HG02852 (cell line): ENCODE results near the gene SLC27A2.

ENCODE experiments used
- ATAC-seq: cut with Tn5 transposase; IDR thresholded peaks from one replicate; pipeline ENCODE4 v1.9.1; 2021; ENCODE audit warnings: mild to moderate bottlenecking, moderate library complexity; ENCODE audit not compliant: unreplicated experiment

The SLC27A2 gene

DNA sequence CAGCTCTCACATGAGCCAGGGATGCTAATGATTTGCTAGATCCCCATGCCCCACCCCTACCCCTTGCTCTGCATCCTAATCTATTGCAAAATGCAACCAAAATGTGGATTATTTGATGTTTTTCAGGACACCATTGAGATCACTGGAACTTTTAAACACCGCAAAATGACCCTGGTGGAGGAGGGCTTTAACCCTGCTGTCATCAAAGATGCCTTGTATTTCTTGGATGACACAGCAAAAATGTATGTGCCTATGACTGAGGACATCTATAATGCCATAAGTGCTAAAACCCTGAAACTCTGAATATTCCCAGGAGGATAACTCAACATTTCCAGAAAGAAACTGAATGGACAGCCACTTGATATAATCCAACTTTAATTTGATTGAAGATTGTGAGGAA is 53.8 kb downstream of the SLC27A2 start:
- no peak for ATAC-seq

DNA sequence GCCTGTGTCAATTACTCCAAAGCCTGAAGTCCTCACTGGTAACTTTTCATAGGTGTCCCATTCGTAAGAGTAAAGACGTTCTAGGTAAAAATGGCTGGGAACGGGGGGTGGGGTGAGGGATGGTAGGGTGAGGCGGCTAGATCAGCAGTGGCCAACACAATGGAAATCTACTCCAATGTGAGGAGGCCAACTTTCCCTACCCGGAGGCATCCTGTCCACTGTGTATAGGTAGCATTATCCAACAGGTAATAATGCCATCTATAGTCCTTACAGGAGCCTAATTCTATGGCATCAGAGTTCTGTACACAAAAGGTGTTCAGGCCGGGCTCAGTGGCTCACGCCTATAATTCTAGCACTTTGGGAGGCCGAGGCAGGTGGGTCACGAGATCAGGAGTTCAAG is 54.4 kb downstream of the SLC27A2 start:
- ATAC-seq = no peak

DNA sequence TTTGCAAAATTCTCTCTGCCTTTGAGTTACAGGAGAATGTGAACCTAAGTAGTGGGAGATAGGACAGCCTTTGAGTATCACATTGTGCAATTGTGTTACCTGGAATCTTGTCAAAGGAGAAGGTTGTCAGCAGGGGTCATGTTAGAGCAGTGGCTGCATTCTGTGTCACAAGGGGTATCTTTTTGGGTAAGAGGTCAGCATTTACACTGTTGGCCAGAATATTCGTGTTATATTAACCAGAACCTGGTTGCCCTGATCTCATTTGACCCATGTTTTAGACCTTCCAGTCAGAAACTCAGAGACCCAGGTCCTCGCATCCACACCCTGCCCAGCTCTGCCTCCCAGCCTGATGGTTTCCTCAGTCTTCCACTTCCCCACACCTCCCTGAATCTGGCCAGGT is 56.3 kb downstream of the SLC27A2 start:
- ATAC-seq = no peak

DNA sequence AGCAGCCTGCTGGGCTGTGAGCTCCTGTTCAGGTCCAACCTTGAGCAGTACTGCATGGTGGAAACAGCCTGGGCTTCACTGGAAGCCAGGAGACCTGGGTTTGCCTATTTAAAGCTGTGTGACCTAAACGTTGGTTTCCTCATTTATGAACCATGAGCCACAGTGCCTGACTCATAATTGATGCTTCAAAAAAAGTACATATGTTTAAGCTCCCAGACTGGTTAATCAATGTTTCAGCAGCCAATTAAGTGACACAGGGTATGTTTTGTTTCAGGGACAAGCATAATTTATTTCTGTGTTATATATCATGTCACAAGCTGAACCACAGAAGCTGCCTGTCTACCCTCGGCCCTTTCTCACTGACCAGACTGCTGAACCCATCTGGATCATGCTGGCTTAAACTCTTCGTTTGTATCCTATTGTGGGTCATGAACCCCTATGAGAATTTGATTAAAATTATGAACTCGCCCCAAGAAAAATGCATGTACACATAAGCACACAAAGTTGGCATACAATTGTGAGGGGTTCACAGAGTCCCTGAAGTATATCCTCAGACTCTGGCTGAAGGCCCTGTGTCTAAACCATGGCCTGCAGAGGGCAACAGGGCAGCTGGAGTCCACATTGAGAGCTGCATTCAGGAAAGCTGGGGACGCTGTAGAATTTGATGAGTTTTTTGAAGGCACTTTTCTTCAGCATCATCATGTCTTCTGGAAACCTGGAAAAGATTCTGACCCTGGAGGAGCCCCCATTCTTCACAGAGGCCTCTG is 59.9 kb downstream of the SLC27A2 start:
- no peak for ATAC-seq

DNA sequence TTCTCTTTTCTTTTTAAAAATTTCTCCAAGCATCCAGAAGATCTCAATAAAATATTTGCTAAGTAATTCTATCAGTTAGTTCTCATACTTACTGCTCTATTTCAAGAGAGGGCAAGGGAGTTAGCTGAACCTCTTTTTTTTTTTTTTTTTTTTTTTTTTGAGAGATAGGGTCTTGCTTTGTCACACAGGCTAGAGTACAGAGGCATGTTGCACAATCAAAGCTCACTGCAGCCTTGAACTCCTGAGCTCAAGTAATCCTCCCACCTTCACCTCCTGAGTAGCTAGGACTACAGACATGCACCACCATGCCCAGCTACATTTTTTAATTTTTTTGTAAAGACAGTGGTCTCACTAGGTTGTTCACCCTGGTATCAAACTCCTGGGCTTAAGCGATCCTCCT is 62.2 kb downstream of the SLC27A2 start:
- ATAC-seq = no peak

DNA sequence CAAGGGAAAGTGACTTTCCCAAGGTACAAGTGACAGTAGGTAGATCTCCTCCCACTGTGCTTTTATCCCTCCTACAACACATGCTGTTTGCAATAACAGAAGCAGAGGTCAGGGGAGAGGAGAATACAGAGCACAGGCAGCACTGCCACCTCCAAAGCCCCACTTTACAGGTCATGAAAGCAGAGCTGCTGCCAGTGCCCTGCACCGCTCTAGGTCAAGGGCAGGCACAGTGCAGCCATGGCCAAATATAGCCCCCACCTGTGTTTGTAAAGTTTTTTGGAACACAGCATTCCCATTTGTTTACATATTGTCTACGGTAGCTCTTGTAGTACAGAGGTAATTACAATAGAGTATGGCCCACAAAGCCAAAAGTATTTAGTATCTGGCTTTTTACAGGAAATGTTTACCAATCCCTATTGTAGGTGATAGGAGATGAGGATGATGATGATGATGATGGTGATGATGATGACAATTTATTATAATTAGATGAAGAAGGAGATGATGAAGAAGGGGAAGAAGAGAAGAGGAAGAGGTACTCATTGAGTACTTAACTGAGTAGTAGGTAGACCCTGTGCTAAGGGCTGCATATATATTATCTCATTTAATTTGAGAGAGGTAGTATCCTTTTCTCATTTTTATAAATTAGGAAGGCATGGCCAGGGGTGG is 63.1 kb downstream of the SLC27A2 start:
- ATAC-seq = no peak

DNA sequence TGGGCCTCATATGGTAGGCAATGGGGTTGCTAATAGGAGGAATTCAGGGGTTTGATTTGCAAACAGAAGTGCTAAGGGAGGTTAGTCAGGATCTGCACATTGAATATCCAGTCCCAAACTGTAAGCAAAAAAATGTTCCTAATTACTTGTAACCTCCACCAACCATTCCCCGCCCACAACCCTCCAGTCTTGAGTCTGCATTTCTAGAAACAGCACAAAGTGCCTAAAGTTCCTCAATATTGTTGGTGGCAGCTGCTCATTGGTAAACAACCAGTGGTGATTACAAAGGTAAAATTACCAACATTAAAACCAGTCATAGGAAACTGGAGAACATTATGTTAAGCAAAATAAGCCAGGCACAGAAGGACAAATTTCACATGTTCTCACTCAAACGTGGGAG is 64.6 kb downstream of the SLC27A2 start:
- ATAC-seq = no peak

DNA sequence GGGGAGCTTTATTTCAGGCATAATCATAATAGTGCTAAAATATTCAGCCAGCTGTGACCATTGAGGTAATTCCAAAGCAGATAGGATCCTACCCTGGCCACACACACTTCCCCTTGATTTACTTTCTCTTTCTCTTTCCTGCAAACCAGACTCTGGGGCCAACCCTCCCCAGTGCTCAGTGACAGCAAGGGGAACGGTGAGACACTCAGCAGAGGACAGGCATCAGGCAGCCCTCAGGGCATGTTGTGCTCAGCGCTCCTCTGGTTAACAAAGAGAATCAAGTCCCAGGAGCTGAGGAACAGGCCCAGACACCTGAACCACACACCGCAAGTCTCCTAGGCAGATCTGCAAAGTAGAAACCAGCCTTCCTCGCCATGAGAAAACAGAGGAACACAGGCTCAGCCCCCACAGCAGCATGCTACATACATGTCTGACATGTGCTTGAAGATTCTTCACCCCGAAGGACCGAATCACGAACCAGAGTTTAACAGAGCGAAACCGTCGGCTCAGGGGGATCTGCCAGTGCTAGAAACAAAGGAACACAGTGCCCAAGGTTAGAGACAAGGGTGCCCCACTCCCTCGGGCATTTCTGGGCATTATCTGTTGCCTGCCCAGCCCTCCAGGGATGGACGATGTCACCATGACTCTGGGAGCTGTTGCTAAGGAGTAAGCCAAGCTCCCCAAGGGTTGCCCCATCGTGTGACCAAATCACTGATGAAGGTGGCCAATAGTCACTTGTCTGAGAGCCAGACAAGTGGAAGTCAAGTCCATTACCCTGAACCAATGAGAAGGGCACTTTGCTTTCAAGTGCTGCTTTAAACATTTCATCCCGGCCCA is 66.0 kb downstream of the SLC27A2 start:
- peak; percentile 99 for ATAC-seq

DNA sequence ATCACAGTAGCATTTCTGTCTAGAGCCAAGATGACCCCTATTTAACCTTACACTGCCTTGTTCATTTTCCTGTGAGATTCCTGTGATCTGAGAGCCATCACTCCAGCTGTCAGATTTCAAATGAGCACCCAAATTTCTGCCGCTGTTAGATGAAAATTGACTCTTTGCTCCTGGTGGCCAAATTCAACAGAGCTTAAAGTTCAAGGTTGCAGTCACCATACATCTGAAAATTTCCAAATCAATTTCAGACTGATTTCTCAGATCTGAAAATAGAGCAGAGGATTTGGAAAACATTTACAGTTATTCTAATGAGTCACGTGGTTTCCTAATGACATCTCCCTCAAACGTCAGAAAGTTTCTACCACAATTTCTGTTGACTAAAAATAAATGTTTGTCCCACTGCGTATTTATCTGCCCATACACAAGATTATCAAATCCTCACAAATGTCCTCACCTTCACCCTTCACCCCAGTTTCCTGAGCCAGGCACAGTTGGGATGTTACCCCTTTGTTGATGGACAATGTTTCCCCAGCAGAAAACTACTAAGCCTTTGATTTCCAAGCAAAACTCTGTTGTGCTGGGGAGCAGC is 67.1 kb downstream of the SLC27A2 start:
- ATAC-seq = no peak

DNA sequence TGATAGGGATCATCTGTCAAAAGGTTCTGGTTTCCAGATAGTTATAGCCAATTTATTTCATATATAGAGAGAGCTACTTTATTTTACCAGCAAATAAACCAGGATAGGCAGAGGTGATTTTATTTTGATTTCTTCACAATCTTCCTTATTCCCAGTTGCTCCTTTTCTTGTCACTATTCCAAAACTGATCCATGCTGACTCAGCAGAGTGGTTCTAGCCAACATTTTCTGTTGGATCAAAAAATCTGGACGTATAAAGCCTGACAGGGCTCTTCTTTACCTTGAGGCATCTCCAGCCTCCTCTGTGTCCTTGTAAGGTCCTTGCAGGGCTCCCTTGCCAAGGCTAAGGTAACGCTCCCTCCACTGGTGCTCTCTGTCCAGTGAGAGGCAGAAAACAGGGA is 67.7 kb downstream of the SLC27A2 start:
- ATAC-seq = no peak

DNA sequence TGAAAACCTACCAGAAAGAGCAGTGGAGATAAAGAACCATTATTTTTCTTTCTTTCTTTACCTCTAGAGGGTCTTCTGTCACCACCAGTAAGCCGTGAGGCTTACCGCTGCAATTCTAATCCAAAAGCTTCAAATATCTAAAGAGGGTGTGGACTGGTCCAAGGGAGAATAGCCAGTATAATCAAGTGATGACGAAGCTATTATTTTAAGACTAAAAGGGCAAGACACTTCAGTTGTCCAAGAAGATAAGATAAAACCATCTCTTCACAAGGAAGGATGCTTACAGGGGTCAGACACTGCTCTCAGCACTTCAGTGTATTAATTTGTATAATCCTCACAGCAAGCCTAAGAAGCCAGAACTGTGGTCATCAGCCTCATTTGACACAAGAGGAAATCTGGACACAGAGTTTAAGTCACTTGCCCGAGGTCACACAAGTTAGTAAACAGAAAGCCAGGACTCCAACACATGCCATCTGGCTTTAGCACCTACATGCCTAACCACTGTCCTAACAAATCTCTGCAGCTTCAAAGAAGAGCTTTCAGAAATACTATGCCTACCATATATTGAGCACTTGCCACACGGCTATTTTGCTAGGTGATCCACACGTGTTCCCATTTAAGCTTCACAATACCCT is 68.9 kb downstream of the SLC27A2 start:
- no peak for ATAC-seq

DNA sequence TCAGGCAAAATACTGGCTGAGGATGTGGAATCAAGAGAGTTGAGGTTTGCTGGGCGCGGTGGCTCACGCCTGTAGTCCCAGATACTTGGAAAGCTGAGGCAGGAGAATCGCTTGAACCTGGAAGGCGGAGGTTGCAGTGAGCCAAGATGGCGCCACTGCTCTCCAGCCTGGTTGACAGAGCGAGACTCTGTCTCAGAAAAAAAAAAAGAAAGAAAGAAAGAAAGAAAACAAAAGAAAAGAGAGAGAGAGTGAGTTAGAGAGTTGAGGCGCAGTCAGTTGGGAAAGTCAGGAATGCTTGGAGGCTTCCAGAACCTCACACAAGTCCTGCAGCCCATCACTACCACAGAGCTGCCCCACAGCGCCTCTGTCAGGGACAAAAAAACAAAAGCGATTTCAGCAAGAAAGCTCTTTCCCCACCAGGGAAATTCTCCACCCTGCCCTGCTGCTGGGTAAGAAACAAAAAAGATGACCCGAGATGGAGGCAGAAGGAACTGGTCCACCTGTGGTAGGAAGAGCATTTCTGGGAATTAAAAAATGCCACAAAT is 69.7 kb downstream of the SLC27A2 start:
- ATAC-seq = no peak

DNA sequence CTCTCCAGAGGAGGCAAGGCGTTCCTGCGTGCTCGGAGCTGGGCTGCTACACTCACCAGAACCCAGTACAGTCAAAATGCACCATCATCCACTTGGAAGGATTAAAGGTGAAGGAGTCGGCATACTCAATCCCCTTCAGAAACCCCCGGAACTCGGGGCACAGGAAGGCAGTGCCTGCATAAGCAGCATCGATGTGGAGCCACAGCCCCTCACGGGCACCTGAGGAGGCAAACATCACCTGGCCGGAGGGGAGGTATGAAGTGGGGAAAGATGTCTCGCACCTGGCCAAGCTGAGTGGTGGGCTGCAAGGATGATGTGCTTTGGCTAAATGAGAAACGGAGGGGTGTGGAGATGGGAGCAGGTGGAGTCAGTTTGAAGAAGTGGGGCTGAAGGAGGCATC is 70.6 kb downstream of the SLC27A2 start:
- no peak for ATAC-seq

DNA sequence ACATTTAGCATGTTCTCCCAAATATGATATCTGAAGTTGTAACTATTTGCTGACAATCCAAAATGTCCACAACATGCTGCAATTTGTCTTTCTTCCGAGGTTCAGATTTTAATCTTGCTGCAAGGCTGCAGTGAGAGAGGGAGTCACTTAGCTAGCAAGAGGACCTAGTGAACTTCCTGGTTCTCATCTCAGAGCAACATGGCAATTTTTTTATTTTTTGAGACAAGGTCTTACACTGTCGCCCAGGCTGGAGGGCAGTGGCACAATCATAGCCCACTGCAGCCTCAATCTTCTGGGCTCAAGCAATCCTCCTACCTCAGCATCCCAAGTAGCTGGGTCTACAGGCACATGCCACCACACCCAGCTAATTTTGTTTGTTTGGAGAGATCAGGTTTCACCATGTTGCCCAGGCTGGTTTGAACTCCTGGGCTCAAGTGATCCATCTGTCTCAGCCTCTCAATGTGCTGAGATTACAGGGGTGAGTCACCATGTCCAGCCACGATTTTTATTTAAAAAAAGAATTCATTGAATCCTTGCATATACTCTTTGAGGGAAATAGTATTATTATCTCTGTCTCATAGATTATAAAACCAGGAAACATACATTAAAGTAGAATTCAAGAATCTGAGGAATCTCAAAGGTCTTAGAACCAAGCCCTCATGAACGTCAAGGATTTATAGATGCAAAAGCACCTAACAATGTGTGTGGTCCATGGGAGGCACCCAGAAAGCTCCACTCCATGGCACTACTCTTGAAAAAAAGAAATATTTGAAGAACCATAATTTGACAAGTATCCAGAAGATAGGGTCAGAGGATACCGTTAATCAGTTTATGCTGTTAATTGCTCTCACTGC is 74.4 kb downstream of the SLC27A2 start:
- ATAC-seq = no peak

DNA sequence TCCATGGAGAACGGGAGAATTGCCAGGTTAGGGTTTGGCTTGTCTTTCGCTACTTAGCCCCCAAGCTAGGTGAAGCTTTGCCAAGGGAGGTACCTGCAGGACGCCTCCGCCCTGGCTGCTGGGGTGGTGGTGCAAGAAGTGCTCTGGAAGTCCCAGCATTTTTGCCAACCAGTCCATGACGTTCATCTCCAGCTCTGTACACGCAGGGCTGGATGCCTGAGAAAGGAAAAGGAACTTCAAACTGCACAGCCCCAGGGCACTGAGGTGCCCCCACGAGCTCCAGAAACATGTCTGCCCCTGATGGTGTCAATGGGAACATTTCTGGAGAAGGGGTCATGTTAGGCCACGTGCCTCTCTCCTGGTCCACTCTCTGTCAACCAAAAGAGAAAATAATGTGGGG is 75.3 kb downstream of the SLC27A2 start:
- no peak for ATAC-seq

DNA sequence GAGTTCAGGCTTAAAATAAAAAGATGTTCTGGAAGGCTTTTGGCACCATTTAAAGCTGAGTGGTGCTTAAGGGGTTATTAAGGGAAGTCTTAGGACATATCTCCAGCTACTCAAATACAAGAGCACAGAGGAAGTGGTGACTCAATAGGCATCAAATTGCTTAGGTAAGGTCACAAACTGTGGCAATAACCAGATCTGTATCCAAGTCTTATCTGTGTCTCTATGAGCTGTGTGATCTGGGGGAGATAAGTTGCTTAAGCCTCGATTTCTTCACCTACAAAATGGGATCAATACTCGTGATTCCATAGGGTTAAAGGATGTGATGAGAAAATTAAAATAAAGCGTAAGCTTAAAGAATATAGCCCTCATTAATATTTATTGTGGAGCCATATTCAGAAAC is 75.9 kb downstream of the SLC27A2 start:
- no peak for ATAC-seq

DNA sequence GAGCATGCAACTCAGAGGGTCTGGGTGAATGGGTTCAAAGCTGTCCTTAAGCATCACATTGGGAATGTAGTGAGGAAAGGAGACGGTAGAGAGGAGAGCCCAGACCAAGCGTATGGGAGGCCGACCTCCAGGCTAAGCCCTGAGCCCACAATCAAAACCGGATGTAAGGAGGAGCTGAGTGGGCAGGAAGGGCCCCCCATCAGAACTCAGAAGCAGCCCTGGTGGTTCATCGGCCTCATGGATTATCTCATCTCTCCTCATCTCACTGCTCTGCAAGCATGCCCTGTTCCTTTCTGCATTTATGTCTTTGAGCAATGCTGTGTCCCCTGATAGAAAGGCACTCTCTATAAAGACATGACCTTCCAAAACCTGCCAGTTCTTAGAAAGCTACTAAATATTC is 77.3 kb downstream of the SLC27A2 start:
- no peak for ATAC-seq

DNA sequence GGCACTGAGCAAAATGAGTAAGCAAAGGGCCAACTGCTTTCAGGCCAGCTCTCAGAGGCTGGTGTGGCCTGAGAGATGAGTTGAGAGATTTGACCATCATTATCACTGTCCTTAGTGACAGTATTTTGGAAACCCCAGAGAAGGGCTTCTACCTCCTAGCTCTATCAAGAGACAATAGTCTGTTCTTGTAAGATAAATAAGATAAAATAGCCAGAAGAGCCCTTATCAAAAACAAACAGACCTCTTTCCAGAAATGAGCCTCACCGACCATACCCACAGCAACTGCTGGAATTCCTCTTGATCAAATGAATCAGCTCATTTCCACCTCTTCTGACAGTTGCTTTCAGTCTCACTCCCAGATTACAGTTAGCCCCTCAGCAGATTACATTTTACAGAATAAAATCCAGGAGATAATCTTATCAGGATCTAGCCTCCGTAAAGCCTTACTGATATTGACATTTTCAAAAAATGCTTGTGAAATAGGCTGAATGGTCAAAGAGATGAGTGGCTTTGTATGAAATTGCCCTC is 79.0 kb downstream of the SLC27A2 start:
- ATAC-seq = peak; percentile 64

DNA sequence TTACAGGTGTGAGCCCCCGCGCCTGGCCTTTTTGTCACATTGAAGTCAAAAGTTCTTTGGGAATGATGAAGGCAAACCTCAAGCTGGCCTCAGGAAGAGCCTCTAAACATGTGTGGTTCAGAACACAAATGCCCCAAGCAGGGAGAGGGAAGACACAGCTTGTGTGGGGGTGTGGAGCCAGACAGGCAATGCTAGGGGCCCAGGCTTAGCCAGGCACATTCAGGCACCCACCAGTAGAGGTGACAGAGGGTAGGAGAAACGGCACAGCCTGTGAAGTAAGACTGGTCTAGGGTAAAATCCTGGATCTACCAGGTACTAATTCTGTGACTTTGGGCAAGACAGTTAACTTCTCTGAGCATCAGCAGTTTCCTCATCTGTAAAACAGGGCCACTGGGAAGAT is 80.0 kb downstream of the SLC27A2 start:
- ATAC-seq = no peak

DNA sequence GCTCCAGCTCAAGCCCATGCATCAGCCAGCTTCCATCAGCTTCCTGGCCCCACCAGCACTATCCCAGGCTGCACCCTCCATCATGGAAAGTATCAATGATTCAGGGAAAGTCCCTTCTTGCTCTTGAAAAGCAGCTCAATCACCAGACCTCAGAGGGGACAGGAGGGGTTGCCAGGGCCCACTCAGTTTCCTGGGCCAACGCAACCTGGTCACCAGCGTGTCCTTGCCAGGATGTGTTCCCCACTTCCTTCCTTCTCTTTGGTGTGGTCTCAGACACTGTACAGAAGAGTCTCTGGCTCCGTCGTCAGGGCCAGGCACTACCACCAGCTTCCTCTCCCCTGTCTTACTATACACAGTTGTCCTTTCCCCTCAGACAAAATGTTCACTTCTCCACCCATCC is 80.5 kb downstream of the SLC27A2 start:
- ATAC-seq = no peak
